ENCODE data around the gene TCL1B. TPM values are rescaled to one million over a fixed set of nuclear protein-coding genes. Genes with fewer than 3 reads are reported as not detected.

TCL1B gene, protein sequence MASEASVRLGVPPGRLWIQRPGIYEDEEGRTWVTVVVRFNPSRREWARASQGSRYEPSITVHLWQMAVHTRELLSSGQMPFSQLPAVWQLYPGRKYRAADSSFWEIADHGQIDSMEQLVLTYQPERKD
- total RNA-seq (not detected), polyA plus RNA-seq (not detected)

DNA sequence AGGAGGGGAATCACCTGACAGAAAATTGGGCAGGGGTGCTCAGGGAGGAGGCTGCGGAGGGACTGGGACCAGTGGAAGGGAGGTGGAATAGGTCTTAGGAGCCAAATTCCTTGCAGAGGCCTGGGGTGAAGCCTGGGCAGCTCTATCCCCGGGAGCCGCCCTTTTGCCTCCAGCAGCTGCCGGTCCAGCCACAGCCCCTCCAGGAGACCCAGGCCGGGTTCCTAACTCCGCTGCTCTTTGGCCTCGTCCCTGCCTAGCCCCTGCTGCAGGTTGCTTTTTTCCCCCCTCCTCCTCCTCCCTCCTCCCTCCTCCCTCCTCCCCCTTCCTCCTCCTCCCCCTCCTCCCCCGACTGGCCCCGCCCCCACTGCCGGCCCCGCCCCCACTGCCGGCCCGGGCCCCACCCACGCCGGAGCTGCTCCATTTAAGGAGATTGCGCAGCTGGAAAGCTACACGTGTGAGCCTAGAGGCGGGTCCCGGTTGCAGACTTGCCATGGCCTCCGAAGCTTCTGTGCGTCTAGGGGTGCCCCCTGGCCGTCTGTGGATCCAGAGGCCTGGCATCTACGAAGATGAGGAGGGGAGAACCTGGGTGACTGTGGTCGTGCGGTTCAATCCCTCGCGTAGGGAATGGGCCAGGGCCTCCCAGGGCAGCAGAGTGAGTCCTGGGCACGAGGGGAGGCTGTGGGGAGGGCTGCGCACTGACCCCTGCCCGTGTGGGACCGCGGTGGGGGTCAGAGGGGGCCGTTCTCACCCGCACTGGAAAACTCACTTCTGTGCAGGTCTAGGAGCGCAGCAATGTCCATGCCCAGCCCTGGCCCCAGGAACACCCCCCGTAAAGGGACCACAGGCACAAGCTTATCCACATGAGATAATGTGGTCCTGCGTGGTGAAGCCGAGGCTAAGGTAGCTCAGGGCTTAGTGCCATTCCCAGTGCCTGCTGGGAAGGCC is at the start of gene TCL1B:
Gene TCL1B, plus strand, starts transcription at position 449 of the 945 bp plus-strand sequence. Its CDS starts 42 bp downstream, at position 491.
- Histone ChIP-seq H3K4me3 (ENCODE audit: low read length) (no peak within 1 kb of the TSS), H3K4me1 (ENCODE audit: insufficient read depth, low read length) (no peaks in the 10 kb centered on the region), H3K27ac (ENCODE audit: low read depth, low read length) (no peak within 1 kb of the TSS), H3K9me3 (ENCODE audit: low read length) (no peaks in the 10 kb centered on the region), H3K36me3 (ENCODE audit: insufficient read depth, low read length) (no peaks in the 10 kb centered on the region), H3K27me3 (ENCODE audit: insufficient read depth, low read length, poor library complexity, severe bottlenecking) (no peaks in the 10 kb centered on the region)
- CTCF ChIA-PET = no interaction called here
- H3K9me3 Mint-ChIP-seq = no peaks in the 10 kb centered on the region
- peak within 1 kb of the TSS in 1 of 8 donors; percentile 25 for H3K27ac Mint-ChIP-seq
- H3K4me1 Mint-ChIP-seq = no peaks in the 10 kb centered on the region
- no peak for DNase-seq
- H3K4me3 Mint-ChIP-seq = no peak within 1 kb of the TSS
- H3K27me3 Mint-ChIP-seq = peaks cover 7 to 26% of the 10 kb centered on the region in 2 donors
- H3K36me3 Mint-ChIP-seq = no peaks in the 10 kb centered on the region
- POLR2A ChIA-PET = no interaction called here

DNA sequence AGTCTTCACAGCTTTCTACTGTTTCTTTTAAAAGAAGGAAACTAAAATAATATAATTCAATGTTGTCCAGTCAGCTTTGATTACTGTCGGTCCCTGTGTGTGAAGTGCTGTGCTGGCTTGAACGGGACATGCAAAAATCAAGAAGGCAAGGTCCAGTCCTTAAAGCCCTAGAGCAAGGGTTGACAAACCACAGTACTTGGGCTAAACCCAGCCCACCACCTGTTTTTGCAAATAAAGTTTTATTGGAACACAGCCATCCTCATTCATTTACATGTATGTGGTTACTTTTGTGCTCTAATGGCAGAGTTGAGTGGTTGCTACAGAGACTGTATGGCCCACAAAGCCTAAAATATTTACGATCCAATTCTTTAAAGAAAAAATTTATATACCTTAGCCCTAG is 41.2 kb upstream of the TCL1B start:
- no peaks in the 10 kb centered on the region for H3K27me3 ChIP-seq (ENCODE audit: insufficient read depth, low read length, poor library complexity, severe bottlenecking)
- H3K4me1 ChIP-seq (ENCODE audit: insufficient read depth, low read length) = no peaks in the 10 kb centered on the region
- no peak overlapping the region for H3K27ac Mint-ChIP-seq
- H3K27me3 Mint-ChIP-seq = peaks cover 14 to 42% of the 10 kb centered on the region in 2 donors
- no peaks in the 10 kb centered on the region for H3K4me1 Mint-ChIP-seq
- no peak overlapping the region for H3K4me3 ChIP-seq (ENCODE audit: low read length)
- ChIA-PET POLR2A (no interaction called here), CTCF (no interaction called here)
- no peaks in the 10 kb centered on the region for H3K9me3 ChIP-seq (ENCODE audit: low read length)
- no peaks in the 10 kb centered on the region for H3K36me3 Mint-ChIP-seq
- no peak overlapping the region for H3K27ac ChIP-seq (ENCODE audit: low read depth, low read length)
- no peaks in the 10 kb centered on the region for H3K36me3 ChIP-seq (ENCODE audit: insufficient read depth, low read length)
- DNase-seq = no peak
- H3K9me3 Mint-ChIP-seq = no peaks in the 10 kb centered on the region
- H3K4me3 Mint-ChIP-seq = peak overlapping the region in 1 of 7 donors; percentile 12

DNA sequence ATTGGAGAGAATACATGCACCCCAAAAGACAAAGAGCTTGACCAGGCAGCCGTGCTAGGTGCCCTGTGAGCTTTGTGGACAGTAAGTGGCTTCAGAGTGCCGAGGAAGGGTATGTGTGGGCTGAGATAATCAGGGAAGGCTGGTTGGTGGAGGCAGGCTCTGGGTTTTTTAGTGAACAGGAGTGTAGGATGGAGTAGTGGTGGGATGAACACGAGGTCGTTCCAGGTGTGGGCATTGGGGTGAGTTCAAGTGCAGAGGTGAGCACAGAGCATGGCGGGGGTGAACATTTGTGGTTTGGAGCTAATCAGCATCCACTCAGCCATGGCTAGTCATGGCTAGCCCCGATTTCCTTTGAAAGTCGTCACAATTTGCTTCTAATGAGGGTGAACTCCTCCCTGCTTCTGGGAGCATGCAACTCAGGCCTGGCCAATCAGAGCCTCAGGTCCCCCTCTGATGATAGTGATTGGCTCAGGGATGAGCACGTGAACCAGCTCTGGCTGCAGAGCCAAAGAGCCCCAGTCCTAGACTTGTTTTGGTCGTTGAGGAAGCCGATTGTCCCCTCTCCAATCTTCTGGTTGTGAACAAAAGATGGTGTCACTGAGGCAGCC is 40.7 kb upstream of the TCL1B start:
- no peak overlapping the region for H3K27ac Mint-ChIP-seq
- Histone ChIP-seq H3K27me3 (ENCODE audit: insufficient read depth, low read length, poor library complexity, severe bottlenecking) (no peaks in the 10 kb centered on the region), H3K9me3 (ENCODE audit: low read length) (no peaks in the 10 kb centered on the region), H3K4me1 (ENCODE audit: insufficient read depth, low read length) (no peaks in the 10 kb centered on the region), H3K27ac (ENCODE audit: low read depth, low read length) (no peak overlapping the region), H3K4me3 (ENCODE audit: low read length) (no peak overlapping the region), H3K36me3 (ENCODE audit: insufficient read depth, low read length) (no peaks in the 10 kb centered on the region)
- no peak for DNase-seq
- H3K36me3 Mint-ChIP-seq = no peaks in the 10 kb centered on the region
- H3K4me1 Mint-ChIP-seq = no peaks in the 10 kb centered on the region
- ChIA-PET CTCF (interaction anchor here (1.0 kb wide), 1 partner anchor 12 kb away, joined by 3 read pairs; no protein-coding TSS in a partner anchor), POLR2A (no interaction called here)
- no peaks in the 10 kb centered on the region for H3K9me3 Mint-ChIP-seq
- no peak overlapping the region for H3K4me3 Mint-ChIP-seq
- peaks cover 14 to 37% of the 10 kb centered on the region in 2 donors for H3K27me3 Mint-ChIP-seq

DNA sequence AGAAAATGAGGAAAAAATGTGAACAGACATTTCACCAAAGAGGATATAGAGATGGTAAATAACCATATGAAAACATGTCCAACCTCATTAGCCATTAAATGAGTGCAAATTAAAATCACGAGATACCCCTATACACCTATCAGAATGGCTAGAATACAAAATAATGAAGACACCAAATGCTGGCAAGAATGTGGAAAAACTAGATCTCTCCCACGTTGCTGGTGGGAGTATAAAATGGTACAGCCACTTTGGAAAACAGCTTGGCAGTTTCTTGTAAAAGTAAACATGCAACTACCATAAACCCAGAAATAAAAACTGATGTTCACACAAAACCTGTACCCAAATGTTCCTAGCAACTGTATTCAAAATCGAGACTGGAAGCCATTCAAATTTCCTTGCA is 38.3 kb upstream of the TCL1B start:
- H3K9me3 ChIP-seq (ENCODE audit: low read length) = no peaks in the 10 kb centered on the region
- Mint-ChIP-seq H3K4me1 (peaks cover 0 to 7% (median 3%) of the 10 kb centered on the region in 3 donors), H3K36me3 (no peaks in the 10 kb centered on the region), H3K4me3 (no peak overlapping the region), H3K9me3 (no peaks in the 10 kb centered on the region), H3K27ac (no peak overlapping the region), H3K27me3 (peaks cover 14 to 37% of the 10 kb centered on the region in 2 donors)
- CTCF ChIA-PET = no interaction called here
- DNase-seq = no peak
- no peak overlapping the region for H3K4me3 ChIP-seq (ENCODE audit: low read length)
- H3K36me3 ChIP-seq (ENCODE audit: insufficient read depth, low read length) = no peaks in the 10 kb centered on the region
- H3K4me1 ChIP-seq (ENCODE audit: insufficient read depth, low read length) = no peaks in the 10 kb centered on the region
- H3K27ac ChIP-seq (ENCODE audit: low read depth, low read length) = no peak overlapping the region
- no peaks in the 10 kb centered on the region for H3K27me3 ChIP-seq (ENCODE audit: insufficient read depth, low read length, poor library complexity, severe bottlenecking)
- POLR2A ChIA-PET = no interaction called here

DNA sequence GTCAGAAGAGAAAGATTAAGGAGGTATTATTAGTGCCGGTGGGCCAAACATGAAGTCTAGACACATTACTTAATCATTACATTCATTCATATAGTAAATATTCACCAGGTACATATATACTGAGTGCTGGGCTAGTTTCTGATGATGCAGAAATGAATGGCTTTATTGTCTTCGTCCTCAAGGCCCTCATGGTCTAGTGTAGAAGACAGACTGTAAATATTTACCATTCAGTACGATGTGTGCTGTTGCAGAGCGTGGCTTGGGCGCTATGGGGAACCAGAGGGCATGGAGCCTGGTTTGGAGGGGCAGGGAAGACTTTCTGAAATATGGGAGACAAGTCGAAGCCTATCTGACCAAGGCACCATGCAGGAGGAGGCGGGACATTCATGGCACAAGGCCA is 37.0 kb upstream of the TCL1B start:
- Mint-ChIP-seq H3K27me3 (peaks cover 14 to 37% of the 10 kb centered on the region in 2 donors), H3K9me3 (no peaks in the 10 kb centered on the region), H3K27ac (no peak overlapping the region), H3K4me1 (peaks cover 0 to 7% (median 6%) of the 10 kb centered on the region in 3 donors), H3K4me3 (no peak overlapping the region), H3K36me3 (no peaks in the 10 kb centered on the region)
- Histone ChIP-seq H3K27me3 (ENCODE audit: insufficient read depth, low read length, poor library complexity, severe bottlenecking) (no peaks in the 10 kb centered on the region), H3K36me3 (ENCODE audit: insufficient read depth, low read length) (no peaks in the 10 kb centered on the region), H3K27ac (ENCODE audit: low read depth, low read length) (no peak overlapping the region), H3K9me3 (ENCODE audit: low read length) (no peaks in the 10 kb centered on the region), H3K4me3 (ENCODE audit: low read length) (no peak overlapping the region), H3K4me1 (ENCODE audit: insufficient read depth, low read length) (no peaks in the 10 kb centered on the region)
- ChIA-PET POLR2A (no interaction called here), CTCF (no interaction called here)
- DNase-seq = no peak

DNA sequence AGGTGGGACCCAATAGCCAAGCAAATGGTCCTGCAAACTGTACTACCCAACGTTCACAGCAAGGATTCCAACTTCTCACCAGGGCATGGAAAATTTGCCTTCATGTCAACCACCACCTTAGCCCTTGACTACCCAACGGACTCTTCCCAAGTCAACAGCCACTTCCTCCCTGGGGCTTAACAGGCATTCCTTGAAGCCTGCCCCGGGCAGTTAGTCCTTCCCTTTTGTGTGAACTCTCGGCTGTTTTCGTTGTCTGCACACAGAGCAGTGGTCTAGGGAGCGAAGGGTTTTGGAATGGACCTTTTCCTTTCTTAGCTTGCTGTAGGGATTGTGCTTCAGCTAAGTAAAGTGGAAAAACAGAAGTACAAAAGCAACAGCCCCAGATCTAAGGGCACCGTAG is 35.2 kb upstream of the TCL1B start:
- H3K36me3 Mint-ChIP-seq = no peaks in the 10 kb centered on the region
- H3K4me3 Mint-ChIP-seq = no peak overlapping the region
- H3K27me3 ChIP-seq (ENCODE audit: insufficient read depth, low read length, poor library complexity, severe bottlenecking) = no peaks in the 10 kb centered on the region
- CTCF ChIA-PET = no interaction called here
- no peak for DNase-seq
- no peaks in the 10 kb centered on the region for H3K9me3 ChIP-seq (ENCODE audit: low read length)
- peaks cover 9 to 35% of the 10 kb centered on the region in 2 donors for H3K27me3 Mint-ChIP-seq
- peaks cover 0 to 7% (median 6%) of the 10 kb centered on the region in 3 donors for H3K4me1 Mint-ChIP-seq
- H3K27ac Mint-ChIP-seq = no peak overlapping the region
- H3K36me3 ChIP-seq (ENCODE audit: insufficient read depth, low read length) = no peaks in the 10 kb centered on the region
- H3K27ac ChIP-seq (ENCODE audit: low read depth, low read length) = no peak overlapping the region
- POLR2A ChIA-PET = no interaction called here
- no peaks in the 10 kb centered on the region for H3K4me1 ChIP-seq (ENCODE audit: insufficient read depth, low read length)
- H3K4me3 ChIP-seq (ENCODE audit: low read length) = no peak overlapping the region
- no peaks in the 10 kb centered on the region for H3K9me3 Mint-ChIP-seq

DNA sequence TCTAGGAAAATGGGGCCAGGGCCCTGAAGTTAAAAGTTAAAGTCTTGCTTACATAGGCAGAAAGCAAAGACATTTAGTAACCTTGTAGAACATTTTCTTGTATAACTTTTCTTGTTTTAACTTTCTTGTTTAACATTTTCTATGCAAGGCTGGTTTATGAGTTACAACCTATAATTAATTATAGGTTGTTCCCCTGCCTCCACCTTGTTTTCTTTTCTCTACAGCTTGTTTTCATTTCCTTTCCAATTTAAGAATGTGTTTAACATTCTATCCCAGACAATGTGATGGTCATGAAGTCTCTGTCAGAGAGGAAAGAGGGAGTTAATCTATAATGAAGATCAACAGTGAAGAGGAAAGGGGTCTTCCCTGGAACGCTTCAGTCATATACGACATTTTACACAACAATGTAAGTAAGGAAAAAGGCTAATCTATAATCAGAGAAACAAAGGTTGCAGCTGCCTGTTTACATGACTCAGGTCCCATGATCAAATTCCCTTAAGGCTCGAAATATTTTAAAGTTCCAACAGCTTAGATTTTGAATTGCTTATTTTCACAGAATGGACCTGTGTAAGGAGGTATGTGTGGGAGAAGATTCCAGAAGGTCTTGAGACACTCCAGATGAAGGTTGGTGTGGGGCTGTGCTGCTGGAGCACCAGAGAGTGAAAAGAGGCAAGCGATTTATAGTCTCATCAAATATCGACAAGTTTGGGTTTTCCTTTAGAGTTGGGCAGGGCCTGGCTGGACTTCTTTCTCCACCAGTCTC is 34.2 kb upstream of the TCL1B start:
- no peaks in the 10 kb centered on the region for H3K36me3 Mint-ChIP-seq
- ChIA-PET POLR2A (no interaction called here), CTCF (interaction anchor here (0.8 kb wide), 1 partner anchor 11 kb away, joined by 3 read pairs; no protein-coding TSS in a partner anchor)
- Histone ChIP-seq H3K4me1 (ENCODE audit: insufficient read depth, low read length) (no peaks in the 10 kb centered on the region), H3K36me3 (ENCODE audit: insufficient read depth, low read length) (no peaks in the 10 kb centered on the region), H3K4me3 (ENCODE audit: low read length) (no peak overlapping the region), H3K27me3 (ENCODE audit: insufficient read depth, low read length, poor library complexity, severe bottlenecking) (no peaks in the 10 kb centered on the region), H3K27ac (ENCODE audit: low read depth, low read length) (no peak overlapping the region), H3K9me3 (ENCODE audit: low read length) (no peaks in the 10 kb centered on the region)
- H3K4me1 Mint-ChIP-seq = peaks cover 0 to 7% (median 6%) of the 10 kb centered on the region in 3 donors
- H3K9me3 Mint-ChIP-seq = no peaks in the 10 kb centered on the region
- no peak for DNase-seq
- H3K27me3 Mint-ChIP-seq = peaks cover 11 to 31% of the 10 kb centered on the region in 2 donors
- H3K27ac Mint-ChIP-seq = peak overlapping the region in 1 of 8 donors; percentile 47
- no peak overlapping the region for H3K4me3 Mint-ChIP-seq

Data from CD8-positive, alpha-beta memory T cell (primary cell).